NT2/D1 (cell line): ENCODE data around the gene SLC25A33.

Experiments used
- YY1 ChIP-seq: IDR thresholded peaks from 2 replicates; pipeline ENCODE4 v1.6.1; 2011; ENCODE audit not compliant: insufficient read length, insufficient read depth
- ZNF274 ChIP-seq: IDR thresholded peaks from 2 replicates; pipeline ENCODE4 v1.6.1; 2011; ENCODE audit warnings: mild to moderate bottlenecking, low read depth, low read length

GRCh38 chr1:9633493-9633892, 94.2 kb downstream of the SLC25A33 start:
- TF ChIP-seq YY1 (no peak), ZNF274 (no peak)
